ENCODE results near the gene MLN. TPM values are rescaled to one million over a fixed set of nuclear protein-coding genes. Genes with fewer than 3 reads are reported as not detected.

Gene MLN
- total and polyA plus RNA-seq, 2 donors (not counting 3 experiments of a cell fraction or from before 2014, with no cell fraction given) = not detected

DNA sequence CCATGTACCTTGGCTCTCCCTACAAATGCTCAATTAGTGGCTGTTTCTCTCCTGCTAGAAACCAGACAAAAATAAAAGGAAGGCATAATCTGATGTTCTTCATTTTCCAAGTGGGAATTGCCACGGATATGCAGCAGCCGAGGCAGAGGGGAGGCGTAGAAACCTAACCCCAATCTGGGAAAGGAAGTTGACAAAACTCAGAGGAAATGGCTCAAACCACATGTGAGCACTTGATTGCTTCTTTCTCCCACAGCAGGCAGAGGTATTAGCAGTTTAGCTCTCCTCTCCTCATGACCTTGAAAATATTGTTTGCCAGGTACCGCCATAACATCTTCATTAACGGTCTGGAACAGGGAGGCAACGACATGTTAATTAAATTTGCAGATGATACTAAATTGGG lies 3.8 kb upstream of the MLN start:
- POLR2A ChIA-PET = no interaction called here
- Histone ChIP-seq H3K9me3 (replicated peaks; ENCODE audit: control insufficient read depth, insufficient read depth, low read length) (no peaks in the 10 kb centered on the region), H3K4me3 (replicated peaks in 1 of 3; ENCODE audit: insufficient read depth in 1 of 3, low read depth in 1 of 3, low read length in 3 of 3) (no peak overlapping the region), H3K79me2 (ENCODE audit: control insufficient read depth, insufficient read depth, low read length) (no peaks in the 10 kb centered on the region), H4K20me1 (replicated peaks; ENCODE audit: control insufficient read depth, extremely low read depth, insufficient read depth, low read length) (no peaks in the 10 kb centered on the region), H3K9me1 (replicated peaks; ENCODE audit: control insufficient read depth, extremely low read depth, insufficient read depth, low read length) (no peaks in the 10 kb centered on the region), H3K4me1 (ENCODE audit: control insufficient read depth, extremely low read depth, insufficient read depth, low read length) (no peaks in the 10 kb centered on the region), H3K36me3 (ENCODE audit: control insufficient read depth in 2 of 2, extremely low read depth in 1 of 2, insufficient read depth in 2 of 2, low read length in 2 of 2) (no peaks in the 10 kb centered on the region), H3K9ac (replicated peaks; ENCODE audit: extremely low read depth, insufficient read depth, low read length) (no peak overlapping the region), H3K4me2 (ENCODE audit: insufficient read depth, low read length) (no peak overlapping the region), H3K27me3 (ENCODE audit: control insufficient read depth in 2 of 2, insufficient read depth in 2 of 2, low read length in 2 of 2) (peaks cover 6 to 20% of the 10 kb centered on the region in 2 experiments), H2AFZ (ENCODE audit: low read depth, low read length) (no peak overlapping the region), H3K27ac (ENCODE audit: insufficient read depth, low read depth, low read length) (no peak overlapping the region)
- TF ChIP-seq MYC (IDR thresholded peaks at IDR 0.05; ENCODE audit: low read depth, low read length) (no peak), JUN (IDR thresholded peaks at IDR 0.05; ENCODE audit: borderline replicate concordance, insufficient read depth, insufficient read length, low read depth) (no peak), POLR2A (IDR thresholded peaks at IDR 0.05; ENCODE audit: low read depth, low read length) (no peak), EZH2 (IDR thresholded peaks at IDR 0.05; ENCODE audit: borderline replicate concordance, low read depth, low read length, severe bottlenecking) (no peak), GATA2 (IDR thresholded peaks at IDR 0.05; ENCODE audit: insufficient read depth, insufficient read length, low read depth, low read length) (no peak), FOS (IDR thresholded peaks at IDR 0.05; ENCODE audit: borderline replicate concordance, insufficient read depth, low read length) (no peak), POLR2AphosphoS5 (IDR thresholded peaks at IDR 0.05; ENCODE audit: insufficient read depth, low read depth, low read length) (no peak)
- TF ChIP-seq, protein P1, sequence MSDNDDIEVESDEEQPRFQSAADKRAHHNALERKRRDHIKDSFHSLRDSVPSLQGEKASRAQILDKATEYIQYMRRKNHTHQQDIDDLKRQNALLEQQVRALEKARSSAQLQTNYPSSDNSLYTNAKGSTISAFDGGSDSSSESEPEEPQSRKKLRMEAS (IDR thresholded peaks at IDR 0.05; ENCODE audit: insufficient read depth, insufficient read length) = no peak
- TF ChIP-seq, protein P2, sequence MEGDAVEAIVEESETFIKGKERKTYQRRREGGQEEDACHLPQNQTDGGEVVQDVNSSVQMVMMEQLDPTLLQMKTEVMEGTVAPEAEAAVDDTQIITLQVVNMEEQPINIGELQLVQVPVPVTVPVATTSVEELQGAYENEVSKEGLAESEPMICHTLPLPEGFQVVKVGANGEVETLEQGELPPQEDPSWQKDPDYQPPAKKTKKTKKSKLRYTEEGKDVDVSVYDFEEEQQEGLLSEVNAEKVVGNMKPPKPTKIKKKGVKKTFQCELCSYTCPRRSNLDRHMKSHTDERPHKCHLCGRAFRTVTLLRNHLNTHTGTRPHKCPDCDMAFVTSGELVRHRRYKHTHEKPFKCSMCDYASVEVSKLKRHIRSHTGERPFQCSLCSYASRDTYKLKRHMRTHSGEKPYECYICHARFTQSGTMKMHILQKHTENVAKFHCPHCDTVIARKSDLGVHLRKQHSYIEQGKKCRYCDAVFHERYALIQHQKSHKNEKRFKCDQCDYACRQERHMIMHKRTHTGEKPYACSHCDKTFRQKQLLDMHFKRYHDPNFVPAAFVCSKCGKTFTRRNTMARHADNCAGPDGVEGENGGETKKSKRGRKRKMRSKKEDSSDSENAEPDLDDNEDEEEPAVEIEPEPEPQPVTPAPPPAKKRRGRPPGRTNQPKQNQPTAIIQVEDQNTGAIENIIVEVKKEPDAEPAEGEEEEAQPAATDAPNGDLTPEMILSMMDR (IDR thresholded peaks at IDR 0.05; ENCODE audit: extremely low read depth in 1 of 2, insufficient read depth in 1 of 2, low read depth in 1 of 2, low read length in 2 of 2) = no peak
- dilution Hi-C loops (cut with MboI; ENCODE audit: extremely low pct_ligation_motif_present, low sequenced_read_pairs) (no loop called here), intact Hi-C loops (cut with micrococcal nuclease) (no loop called here)
- DNase-seq (ENCODE audit: low read depth, low spot score) (peak; percentile 26), FAIRE-seq (peak; percentile 86)
- CTCF ChIA-PET = interaction anchor here (0.6 to 2.3 kb wide), 9 partner anchors 9 to 239 kb away, joined by 3 to 7 read pairs (median 3); no protein-coding TSS in a partner anchor
- BruUV-seq (replicated peaks) = no TSS peak
